ENCODE data around the gene MBNL2. TPM values are rescaled to one million over a fixed set of nuclear protein-coding genes. Genes with fewer than 3 reads are reported as not detected.

Gene MBNL2
- total RNA-seq, 1 experiment from 2014 or later, result 0.17 TPM

DNA sequence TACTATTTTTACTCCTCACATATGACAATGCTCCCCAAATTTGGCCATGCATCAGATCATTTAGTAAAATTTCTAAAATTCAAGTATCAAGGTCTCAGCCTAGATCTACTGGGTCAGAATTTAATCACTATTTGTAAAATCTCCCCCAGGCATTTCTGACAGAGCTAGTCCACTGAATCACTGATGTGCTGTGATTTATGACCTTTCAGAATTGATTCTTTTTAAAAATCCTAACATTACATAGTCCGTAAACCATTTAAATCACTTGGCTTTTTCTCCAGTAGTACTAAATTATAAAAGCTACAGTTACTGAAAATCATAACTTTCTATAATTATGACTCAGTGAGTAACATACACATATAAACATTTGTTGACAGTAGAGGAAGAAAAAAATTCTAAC, 119.0 kb downstream of the MBNL2 start:
- Histone ChIP-seq H2AK5ac (ENCODE audit: insufficient read length, low read length) (no peak overlapping the region), H3K14ac (ENCODE audit: insufficient read depth, low read length) (no peak overlapping the region), H2BK20ac (ENCODE audit: low read depth, low read length, poor library complexity, severe bottlenecking) (no peak overlapping the region), H3K27ac (ENCODE audit: insufficient read length, low read depth, low read length) (no peak overlapping the region), H3K23ac (ENCODE audit: insufficient read length, low read depth, low read length) (no peak overlapping the region), H4K91ac (ENCODE audit: insufficient read length, low read depth, low read length) (no peak overlapping the region), H4K8ac (replicated peaks; ENCODE audit: insufficient read length, low read depth, low read length) (no peak overlapping the region), H3K9me3 (ENCODE audit: control insufficient read depth, low read depth, low read length) (no peaks in the 10 kb centered on the region), H3K56ac (ENCODE audit: insufficient read length, low read depth, low read length) (no peak overlapping the region), H3K9ac (ENCODE audit: extremely low read depth, insufficient read length, low read length) (no peak overlapping the region), H3K79me1 (ENCODE audit: insufficient read depth, low read depth, low read length, poor library complexity, severe bottlenecking) (no peaks in the 10 kb centered on the region), H3K4ac (ENCODE audit: low read depth, low read length) (no peak overlapping the region), H3K79me2 (ENCODE audit: insufficient read depth, low read length) (no peaks in the 10 kb centered on the region), H3K27me3 (ENCODE audit: insufficient read depth, low read length) (no peaks in the 10 kb centered on the region), H2BK15ac (ENCODE audit: low read depth, low read length) (no peak overlapping the region), H2BK12ac (ENCODE audit: insufficient read length, low read depth, low read length) (no peak overlapping the region), H3K4me2 (ENCODE audit: insufficient read depth, insufficient read length, low read length) (no peak overlapping the region), H2BK120ac (ENCODE audit: low read depth, low read length, poor library complexity, severe bottlenecking) (no peak overlapping the region), H4K5ac (ENCODE audit: insufficient read length, low read depth, low read length) (no peak overlapping the region), H3K18ac (ENCODE audit: insufficient read length, low read depth, low read length) (no peak overlapping the region), H2AFZ (ENCODE audit: low read length) (no peak overlapping the region), H3K4me1 (ENCODE audit: insufficient read depth, low read length) (no peaks in the 10 kb centered on the region), H3K23me2 (ENCODE audit: insufficient read length, low read depth, low read length, poor library complexity, severe bottlenecking) (no peaks in the 10 kb centered on the region), H2BK5ac (ENCODE audit: insufficient read length, low read length) (no peak overlapping the region), H4K20me1 (ENCODE audit: control insufficient read depth, insufficient read depth, insufficient read length) (no peaks in the 10 kb centered on the region), H3T11ph (ENCODE audit: low read length) (no peak overlapping the region)
- no peak for DNase-seq
- TF ChIP-seq, protein P1, sequence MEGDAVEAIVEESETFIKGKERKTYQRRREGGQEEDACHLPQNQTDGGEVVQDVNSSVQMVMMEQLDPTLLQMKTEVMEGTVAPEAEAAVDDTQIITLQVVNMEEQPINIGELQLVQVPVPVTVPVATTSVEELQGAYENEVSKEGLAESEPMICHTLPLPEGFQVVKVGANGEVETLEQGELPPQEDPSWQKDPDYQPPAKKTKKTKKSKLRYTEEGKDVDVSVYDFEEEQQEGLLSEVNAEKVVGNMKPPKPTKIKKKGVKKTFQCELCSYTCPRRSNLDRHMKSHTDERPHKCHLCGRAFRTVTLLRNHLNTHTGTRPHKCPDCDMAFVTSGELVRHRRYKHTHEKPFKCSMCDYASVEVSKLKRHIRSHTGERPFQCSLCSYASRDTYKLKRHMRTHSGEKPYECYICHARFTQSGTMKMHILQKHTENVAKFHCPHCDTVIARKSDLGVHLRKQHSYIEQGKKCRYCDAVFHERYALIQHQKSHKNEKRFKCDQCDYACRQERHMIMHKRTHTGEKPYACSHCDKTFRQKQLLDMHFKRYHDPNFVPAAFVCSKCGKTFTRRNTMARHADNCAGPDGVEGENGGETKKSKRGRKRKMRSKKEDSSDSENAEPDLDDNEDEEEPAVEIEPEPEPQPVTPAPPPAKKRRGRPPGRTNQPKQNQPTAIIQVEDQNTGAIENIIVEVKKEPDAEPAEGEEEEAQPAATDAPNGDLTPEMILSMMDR (conservative IDR thresholded peaks at IDR 0.05), result no peak
- H3K36me3 Mint-ChIP-seq (ENCODE audit: insufficient read depth in 1 of 3, low read depth in 3 of 3), result no peaks in the 10 kb centered on the region
- no peak overlapping the region for H3K27ac Mint-ChIP-seq
- no peak overlapping the region for H3K4me3 Mint-ChIP-seq
- H3K9me3 Mint-ChIP-seq, result no peaks in the 10 kb centered on the region
- H3K27me3 Mint-ChIP-seq (ENCODE audit: low read depth), result peaks cover 6% of the 10 kb centered on the region
- H3K4me1 Mint-ChIP-seq, result no peaks in the 10 kb centered on the region
- WGBS (ENCODE audit: extremely low coverage, insufficient read length, low lambda C conversion rate), result no CpG with 5 or more reads among the region's 1 CpG

Measured in H9 (cell line).